ENCODE data around the gene TSPO2. TPM values are rescaled to one million over a fixed set of nuclear protein-coding genes. Genes with fewer than 3 reads are reported as not detected.

Gene TSPO2
- total and polyA plus RNA-seq, 2 of the 13 experiments (the other 11 are each of a cell fraction or from before 2014, with no cell fraction given), result 0.55 TPM; not detected in 1

DNA sequence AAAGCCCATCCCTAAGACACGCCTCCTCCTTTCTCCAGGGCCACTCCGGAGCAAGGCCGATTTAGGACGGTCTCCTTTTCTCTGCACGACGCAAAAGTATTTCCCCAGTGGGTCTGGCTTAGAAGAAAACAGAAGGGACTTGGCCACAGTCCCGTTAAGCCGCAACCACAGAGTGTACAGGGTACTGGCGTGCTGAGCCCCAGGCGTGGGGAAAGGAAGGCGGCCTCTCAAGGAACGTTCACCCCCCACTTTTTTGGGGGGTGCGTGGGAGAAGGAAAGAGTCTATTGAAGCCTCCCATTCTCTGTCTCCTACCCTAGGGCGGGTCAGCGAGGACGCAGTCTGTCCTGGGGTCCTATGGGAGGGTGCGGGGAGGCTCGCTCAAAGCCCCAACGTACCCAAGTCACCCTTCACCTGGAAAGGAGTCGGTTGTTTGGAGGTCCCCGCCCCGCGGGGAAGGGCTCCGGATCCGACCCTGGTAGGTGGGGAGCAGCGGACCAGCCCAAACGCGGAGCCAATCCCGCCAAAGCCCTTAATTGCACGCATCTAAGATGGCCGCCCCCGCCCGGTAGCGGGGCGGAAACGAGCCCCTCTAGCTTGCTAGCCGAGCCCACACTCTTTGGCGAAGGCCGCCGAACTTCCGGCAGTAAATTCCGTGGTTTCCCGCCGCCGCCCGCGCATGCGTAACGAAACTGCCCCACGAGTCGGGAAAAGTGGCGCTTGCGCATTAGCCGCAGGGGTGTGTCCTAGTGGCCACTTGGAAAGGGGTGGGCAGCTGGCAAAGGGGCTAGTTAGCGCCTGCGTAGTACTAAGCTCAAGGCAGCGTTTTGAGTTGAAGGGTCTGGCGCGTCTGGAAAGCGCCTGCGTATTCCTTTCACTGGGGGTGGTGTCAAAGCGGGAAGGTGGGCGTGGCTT is 29.9 kb downstream of the TSPO2 start, which contains the start of gene OARD1 (continued):
- TF ChIP-seq ZNF431 (CRISPR knock-in tag; IDR thresholded peaks at IDR 0.05; ENCODE audit: borderline replicate concordance, low read depth), result no peak; the same call in 1 of the 2 replicates
- TF ChIP-seq IRX3 (CRISPR knock-in tag; IDR thresholded peaks at IDR 0.05; ENCODE audit: borderline replicate concordance, low read depth), result no peak
- TF ChIP-seq BORCS8-MEF2B (CRISPR knock-in tag; IDR thresholded peaks at IDR 0.05), result no peak; the same call in 1 of the 2 replicates
- peak; percentile 69; the same call in 1 of the 2 replicates for TF ChIP-seq ZNF746 (CRISPR knock-in tag; IDR thresholded peaks at IDR 0.05)
- peak; percentile 95 for TF ChIP-seq PHF21A (CRISPR knock-in tag; IDR thresholded peaks at IDR 0.05)
- peak; percentile 77; the same call in 1 of the 2 replicates for TF ChIP-seq ZNF713 (CRISPR knock-in tag; IDR thresholded peaks at IDR 0.05)
- TF ChIP-seq, protein P1, sequence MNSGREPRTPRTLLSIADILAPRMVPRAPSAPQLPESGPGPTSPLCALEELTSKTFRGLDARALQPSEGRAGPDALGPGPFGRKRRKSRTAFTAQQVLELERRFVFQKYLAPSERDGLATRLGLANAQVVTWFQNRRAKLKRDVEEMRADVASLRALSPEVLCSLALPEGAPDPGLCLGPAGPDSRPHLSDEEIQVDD (CRISPR knock-in tag; IDR thresholded peaks at IDR 0.05; ENCODE audit: borderline replicate concordance), result no peak
- peak; percentile 43; the same call in 1 of the 2 replicates for TF ChIP-seq BRD4 (CRISPR knock-in tag; IDR thresholded peaks at IDR 0.05)
- TF ChIP-seq REPIN1 (CRISPR knock-in tag; IDR thresholded peaks at IDR 0.05; ENCODE audit: borderline replicate concordance, low read depth), result peak; percentile 21; the same call in 1 of the 2 replicates
- TF ChIP-seq CCAR2 (optimal IDR thresholded peaks at IDR 0.05; ENCODE audit: low read depth, low read length), result no peak
- no peak for TF ChIP-seq ZNF562 (CRISPR knock-in tag; IDR thresholded peaks at IDR 0.05; ENCODE audit: borderline replicate concordance)
- TF ChIP-seq, protein P2, sequence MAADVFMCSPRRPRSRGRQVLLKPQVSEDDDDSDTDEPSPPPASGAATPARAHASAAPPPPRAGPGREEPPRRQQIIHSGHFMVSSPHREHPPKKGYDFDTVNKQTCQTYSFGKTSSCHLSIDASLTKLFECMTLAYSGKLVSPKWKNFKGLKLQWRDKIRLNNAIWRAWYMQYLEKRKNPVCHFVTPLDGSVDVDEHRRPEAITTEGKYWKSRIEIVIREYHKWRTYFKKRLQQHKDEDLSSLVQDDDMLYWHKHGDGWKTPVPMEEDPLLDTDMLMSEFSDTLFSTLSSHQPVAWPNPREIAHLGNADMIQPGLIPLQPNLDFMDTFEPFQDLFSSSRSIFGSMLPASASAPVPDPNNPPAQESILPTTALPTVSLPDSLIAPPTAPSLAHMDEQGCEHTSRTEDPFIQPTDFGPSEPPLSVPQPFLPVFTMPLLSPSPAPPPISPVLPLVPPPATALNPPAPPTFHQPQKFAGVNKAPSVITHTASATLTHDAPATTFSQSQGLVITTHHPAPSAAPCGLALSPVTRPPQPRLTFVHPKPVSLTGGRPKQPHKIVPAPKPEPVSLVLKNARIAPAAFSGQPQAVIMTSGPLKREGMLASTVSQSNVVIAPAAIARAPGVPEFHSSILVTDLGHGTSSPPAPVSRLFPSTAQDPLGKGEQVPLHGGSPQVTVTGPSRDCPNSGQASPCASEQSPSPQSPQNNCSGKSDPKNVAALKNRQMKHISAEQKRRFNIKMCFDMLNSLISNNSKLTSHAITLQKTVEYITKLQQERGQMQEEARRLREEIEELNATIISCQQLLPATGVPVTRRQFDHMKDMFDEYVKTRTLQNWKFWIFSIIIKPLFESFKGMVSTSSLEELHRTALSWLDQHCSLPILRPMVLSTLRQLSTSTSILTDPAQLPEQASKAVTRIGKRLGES (CRISPR knock-in tag; IDR thresholded peaks at IDR 0.05; ENCODE audit: borderline replicate concordance), result no peak
- TF ChIP-seq, protein P3, sequence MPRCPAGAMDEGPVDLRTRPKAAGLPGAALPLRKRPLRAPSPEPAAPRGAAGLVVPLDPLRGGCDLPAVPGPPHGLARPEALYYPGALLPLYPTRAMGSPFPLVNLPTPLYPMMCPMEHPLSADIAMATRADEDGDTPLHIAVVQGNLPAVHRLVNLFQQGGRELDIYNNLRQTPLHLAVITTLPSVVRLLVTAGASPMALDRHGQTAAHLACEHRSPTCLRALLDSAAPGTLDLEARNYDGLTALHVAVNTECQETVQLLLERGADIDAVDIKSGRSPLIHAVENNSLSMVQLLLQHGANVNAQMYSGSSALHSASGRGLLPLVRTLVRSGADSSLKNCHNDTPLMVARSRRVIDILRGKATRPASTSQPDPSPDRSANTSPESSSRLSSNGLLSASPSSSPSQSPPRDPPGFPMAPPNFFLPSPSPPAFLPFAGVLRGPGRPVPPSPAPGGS (CRISPR knock-in tag; IDR thresholded peaks at IDR 0.05), result no peak
- TF ChIP-seq NFE2 (CRISPR knock-in tag; IDR thresholded peaks at IDR 0.05), result no peak
- TF ChIP-seq, protein P4, sequence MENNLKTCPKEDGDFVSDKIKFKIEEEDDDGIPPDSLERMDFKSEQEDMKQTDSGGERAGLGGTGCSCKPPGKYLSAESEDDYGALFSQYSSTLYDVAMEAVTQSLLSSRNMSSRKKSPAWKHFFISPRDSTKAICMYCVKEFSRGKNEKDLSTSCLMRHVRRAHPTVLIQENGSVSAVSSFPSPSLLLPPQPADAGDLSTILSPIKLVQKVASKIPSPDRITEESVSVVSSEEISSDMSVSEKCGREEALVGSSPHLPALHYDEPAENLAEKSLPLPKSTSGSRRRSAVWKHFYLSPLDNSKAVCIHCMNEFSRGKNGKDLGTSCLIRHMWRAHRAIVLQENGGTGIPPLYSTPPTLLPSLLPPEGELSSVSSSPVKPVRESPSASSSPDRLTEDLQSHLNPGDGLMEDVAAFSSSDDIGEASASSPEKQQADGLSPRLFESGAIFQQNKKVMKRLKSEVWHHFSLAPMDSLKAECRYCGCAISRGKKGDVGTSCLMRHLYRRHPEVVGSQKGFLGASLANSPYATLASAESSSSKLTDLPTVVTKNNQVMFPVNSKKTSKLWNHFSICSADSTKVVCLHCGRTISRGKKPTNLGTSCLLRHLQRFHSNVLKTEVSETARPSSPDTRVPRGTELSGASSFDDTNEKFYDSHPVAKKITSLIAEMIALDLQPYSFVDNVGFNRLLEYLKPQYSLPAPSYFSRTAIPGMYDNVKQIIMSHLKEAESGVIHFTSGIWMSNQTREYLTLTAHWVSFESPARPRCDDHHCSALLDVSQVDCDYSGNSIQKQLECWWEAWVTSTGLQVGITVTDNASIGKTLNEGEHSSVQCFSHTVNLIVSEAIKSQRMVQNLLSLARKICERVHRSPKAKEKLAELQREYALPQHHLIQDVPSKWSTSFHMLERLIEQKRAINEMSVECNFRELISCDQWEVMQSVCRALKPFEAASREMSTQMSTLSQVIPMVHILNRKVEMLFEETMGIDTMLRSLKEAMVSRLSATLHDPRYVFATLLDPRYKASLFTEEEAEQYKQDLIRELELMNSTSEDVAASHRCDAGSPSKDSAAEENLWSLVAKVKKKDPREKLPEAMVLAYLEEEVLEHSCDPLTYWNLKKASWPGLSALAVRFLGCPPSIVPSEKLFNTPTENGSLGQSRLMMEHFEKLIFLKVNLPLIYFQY (CRISPR knock-in tag; IDR thresholded peaks at IDR 0.05; ENCODE audit: borderline replicate concordance), result peak; percentile 73; the same call in 1 of the 2 replicates
- peak; percentile 59; the same call in 1 of the 2 replicates for TF ChIP-seq ZNF138 (CRISPR knock-in tag; IDR thresholded peaks at IDR 0.05; ENCODE audit: low read depth)
- TF ChIP-seq ZEB1 (IDR thresholded peaks at IDR 0.05; ENCODE audit: insufficient replicate concordance, low read depth), result peak; percentile 66
- TF ChIP-seq ZFP37 (CRISPR knock-in tag; IDR thresholded peaks at IDR 0.05; ENCODE audit: borderline replicate concordance), result peak; percentile 92
- peak; percentile 95 for TF ChIP-seq ZNF619 (CRISPR knock-in tag; IDR thresholded peaks at IDR 0.05)
- no peak for TF ChIP-seq ZNF780A (CRISPR knock-in tag; IDR thresholded peaks at IDR 0.05)

Measured in HepG2 (cell line).